Esophagus squamous epithelium (tissue), 5 donors: ENCODE measurements around the gene CHST11. TPM values are rescaled to one million over a fixed set of nuclear protein-coding genes. Genes with fewer than 3 reads are reported as not detected.

ENCODE experiments used
- DNase-seq: peaks from one replicate; lab custom pipeline; 2025; lab: John Stamatoyannopoulos, UW
- H3K27ac ChIP-seq, 4 donors: fragments of 200-600 bp; sonication (generic); one replicate each; pipeline ENCODE4 v1.5.1; 2016 to 2019; ENCODE audit warnings: mild to moderate bottlenecking in 1 of 4
- H3K27me3 ChIP-seq, 4 donors: fragments of 200-600 bp; sonication (generic); 1 replicate in 3 of 4; 2 replicates in 1 of 4; pipeline versions ENCODE4 v1.5.1 to v1.6.0; 2017 to 2021; ENCODE audit warnings: antibody characterized with exemption in 1 of 4
- H3K36me3 ChIP-seq, 3 donors: fragments of 200-600 bp; sonication (generic); one replicate each; pipeline ENCODE4 v1.5.1; 2016 to 2019
- H3K4me1 ChIP-seq, 3 donors: fragments of 200-600 bp; sonication (generic); one replicate each; pipeline ENCODE4 v1.5.1; 2017 to 2019
- H3K4me3 ChIP-seq, 4 donors: fragments of 200-600 bp; sonication (generic); 1 replicate in 3 of 4; 2 replicates in 1 of 4; pipeline ENCODE4 v1.5.1; 2016 to 2019; ENCODE audit warnings: mild to moderate bottlenecking in 2 of 4, moderate library complexity in 1 of 4
- H3K9me3 ChIP-seq, 3 donors: fragments of 200-600 bp; sonication (generic); one replicate each; pipeline ENCODE4 v1.5.1; 2016 to 2019
- CTCF ChIP-seq, 6 experiments: fragments of 450-650 bp in 4 of 6; fragments of 200-600 bp in 2 of 6; sonication (generic) in 2 of 6; IDR thresholded peaks; one replicate each; pipeline ENCODE4 v1.5.1; 2016 to 2019; ENCODE audit warnings: antibody characterized with exemption in 6 of 6, mild to moderate bottlenecking in 4 of 6, moderate library complexity in 4 of 6
- POLR2A ChIP-seq, 4 donors: fragments of 450-650 bp; IDR thresholded peaks; one replicate each; pipeline ENCODE4 v1.6.1; 2017; ENCODE audit warnings: antibody characterized with exemption in 4 of 4, mild to moderate bottlenecking in 4 of 4, moderate library complexity in 3 of 4
- WGBS, 2 donors: methylation state at CpG; one replicate each; pipeline ENCODE4 v1.1.5; 2018; 5-methylcytosine and 5-hydroxymethylcytosine counted together
- intact Hi-C: fragments of 100-400 bp; cut with DNase I; formaldehyde crosslinking; loops from one replicate; pipeline ENCODE4 v1.15.0; 2022
- total RNA-seq, 4 donors: library from RNA; depleted of rRNA; stranded (reverse); fragments of >200 nt; gene quantifications; one replicate each; pipeline ENCODE4 v1.1.0, GENCODE V29; 2016
- donor health status: DM: yes; HTN: yes; CAD: no.

Gene CHST11
- total RNA-seq, 4 donors from 2014 or later: 6.3 to 12.6 (median 10.3) TPM

DNA sequence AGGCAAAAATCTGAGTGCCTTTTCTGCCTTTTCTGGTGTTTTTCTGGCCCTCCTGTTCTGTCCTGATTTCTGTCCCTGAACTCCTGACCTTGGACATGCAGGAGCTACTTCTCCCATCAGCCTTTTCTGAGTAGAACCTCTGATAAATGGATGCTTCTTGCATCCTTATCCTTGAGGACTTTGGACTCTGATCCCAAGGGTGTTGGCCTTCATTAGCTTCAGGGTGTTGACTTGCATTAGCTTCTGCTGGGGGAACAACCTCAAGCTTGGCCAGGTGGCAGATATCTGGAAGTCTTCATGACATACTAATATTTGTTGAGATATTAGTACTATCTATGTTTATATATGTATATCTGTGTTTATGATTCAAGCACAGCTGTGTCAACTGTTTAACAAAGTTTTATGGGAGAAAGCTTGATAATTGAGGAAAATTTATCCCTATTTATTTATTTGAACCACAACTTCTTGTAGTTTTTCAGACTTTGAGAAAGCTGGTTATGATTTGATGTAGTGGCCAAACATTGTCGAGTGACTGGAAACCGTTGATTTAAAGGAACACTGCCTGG is 124.3 kb downstream of the CHST11 start:
- intact Hi-C loops: no loop called here
- no peaks in the 10 kb centered on the region for H3K9me3 ChIP-seq
- no peak for DNase-seq
- H3K36me3 ChIP-seq: no peaks in the 10 kb centered on the region
- no peak for TF ChIP-seq POLR2A (IDR thresholded peaks at IDR 0.05)
- no peak for TF ChIP-seq CTCF (IDR thresholded peaks at IDR 0.05)
- peaks cover 8 to 9% (median 8%) of the 10 kb centered on the region in 3 donors for H3K4me1 ChIP-seq
- no peak overlapping the region for H3K27ac ChIP-seq
- H3K4me3 ChIP-seq: no peak overlapping the region
- no peaks in the 10 kb centered on the region for H3K27me3 ChIP-seq
- 56 to 89% methylated on average over 2 of the region's 2 CpGs for WGBS, 2 donors

GRCh38 chr12:104582739-104583138 is 126.0 kb downstream of the CHST11 start:
- no peak overlapping the region for H3K4me3 ChIP-seq
- no peaks in the 10 kb centered on the region for H3K36me3 ChIP-seq
- DNase-seq: no peak
- H3K27ac ChIP-seq: no peak overlapping the region
- no peaks in the 10 kb centered on the region for H3K27me3 ChIP-seq
- no peak for TF ChIP-seq CTCF (IDR thresholded peaks at IDR 0.05)
- no peak for TF ChIP-seq POLR2A (IDR thresholded peaks at IDR 0.05)
- no peaks in the 10 kb centered on the region for H3K9me3 ChIP-seq
- intact Hi-C loops: no loop called here
- H3K4me1 ChIP-seq: peaks cover 9 to 17% (median 11%) of the 10 kb centered on the region in 3 donors
- 93 to 94% methylated on average over 4 of the region's 4 CpGs for WGBS, 2 donors

GRCh38 chr12:104583301-104583700 is 126.6 kb downstream of the CHST11 start:
- H3K9me3 ChIP-seq: no peaks in the 10 kb centered on the region
- 57 to 76% methylated on average over 4 of the region's 4 CpGs for WGBS, 2 donors
- DNase-seq: no peak
- H3K4me3 ChIP-seq: no peak overlapping the region
- H3K27ac ChIP-seq: no peak overlapping the region
- H3K27me3 ChIP-seq: no peaks in the 10 kb centered on the region
- TF ChIP-seq CTCF (IDR thresholded peaks at IDR 0.05) (no peak), POLR2A (IDR thresholded peaks at IDR 0.05) (no peak)
- peaks cover 9 to 22% (median 11%) of the 10 kb centered on the region in 3 donors for H3K4me1 ChIP-seq
- intact Hi-C loops: no loop called here
- no peaks in the 10 kb centered on the region for H3K36me3 ChIP-seq

GRCh38 chr12:104585448-104586055 is 128.8 kb downstream of the CHST11 start:
- intact Hi-C loops: no loop called here
- TF ChIP-seq CTCF (IDR thresholded peaks at IDR 0.05) (no peak), POLR2A (IDR thresholded peaks at IDR 0.05) (no peak)

DNA sequence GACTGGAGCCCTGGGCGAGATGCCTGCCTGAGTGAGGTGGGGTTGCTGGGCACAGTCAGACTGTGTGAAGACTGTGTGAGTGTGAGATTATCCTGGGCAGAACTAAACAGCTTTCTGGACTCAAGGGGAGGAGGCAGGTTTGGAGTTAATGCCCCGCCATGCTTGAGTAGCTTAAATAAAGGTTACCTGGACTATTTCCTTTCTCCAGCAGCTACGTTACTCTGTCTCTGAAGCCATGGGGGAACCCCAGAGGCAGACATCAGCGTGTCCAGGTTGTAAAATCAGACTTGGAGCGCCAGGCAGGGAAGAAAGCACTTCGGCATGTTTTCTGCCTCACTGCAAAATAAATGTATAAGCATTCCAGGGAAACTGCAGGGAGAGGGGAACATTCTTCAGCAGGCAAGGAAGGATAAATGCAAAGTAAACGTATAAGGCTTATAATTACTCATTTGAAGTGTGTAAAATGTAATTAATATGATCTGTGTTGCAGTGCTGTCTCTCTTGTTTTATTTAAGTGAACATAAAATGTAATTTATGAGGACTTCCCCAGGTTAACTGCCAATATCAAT is 129.7 kb downstream of the CHST11 start:
- intact Hi-C loops: no loop called here
- Histone ChIP-seq H3K4me3 (no peak overlapping the region), H3K27me3 (no peaks in the 10 kb centered on the region), H3K27ac (no peak overlapping the region), H3K4me1 (peaks cover 3 to 27% (median 13%) of the 10 kb centered on the region in 3 donors), H3K9me3 (no peaks in the 10 kb centered on the region), H3K36me3 (no peaks in the 10 kb centered on the region)
- TF ChIP-seq CTCF (IDR thresholded peaks at IDR 0.05) (no peak), POLR2A (IDR thresholded peaks at IDR 0.05) (no peak)
- WGBS, 2 donors: 45 to 49% methylated on average over 7 of the region's 7 CpGs
- no peak for DNase-seq

More at GRCh38 chr12:104585448-104586055, 128.8 kb downstream of the CHST11 start:
- no peak for DNase-seq
- H3K4me3 ChIP-seq: no peak overlapping the region
- no peaks in the 10 kb centered on the region for H3K27me3 ChIP-seq
- H3K36me3 ChIP-seq: no peaks in the 10 kb centered on the region
- H3K27ac ChIP-seq: no peak overlapping the region
- no peaks in the 10 kb centered on the region for H3K9me3 ChIP-seq
- peaks cover 4 to 29% (median 15%) of the 10 kb centered on the region in 3 donors for H3K4me1 ChIP-seq
- WGBS, 2 donors: 81 to 90% methylated on average over 3 to 4 of the region's 4 CpGs
